ENCODE measurements around the gene RTN4R. TPM values are rescaled to one million over a fixed set of nuclear protein-coding genes. Genes with fewer than 3 reads are reported as not detected.

RTN4R gene
- total and polyA plus RNA-seq, 9 of the 15 experiments (the other 6 are each of a cell fraction or from before 2014, with no cell fraction given), result 0.04 to 2.8 (median 1.4) TPM; not detected in 3

GRCh38 chr22:20268279-20269012 is at the start of gene RTN4R (continued):
- TF ChIP-seq GMEB1 (CRISPR knock-in tag; IDR thresholded peaks at IDR 0.05), result 0 out of 2 replicates have a peak, but pooled peaks have one; percentile 23
- TF ChIP-seq, protein P1, sequence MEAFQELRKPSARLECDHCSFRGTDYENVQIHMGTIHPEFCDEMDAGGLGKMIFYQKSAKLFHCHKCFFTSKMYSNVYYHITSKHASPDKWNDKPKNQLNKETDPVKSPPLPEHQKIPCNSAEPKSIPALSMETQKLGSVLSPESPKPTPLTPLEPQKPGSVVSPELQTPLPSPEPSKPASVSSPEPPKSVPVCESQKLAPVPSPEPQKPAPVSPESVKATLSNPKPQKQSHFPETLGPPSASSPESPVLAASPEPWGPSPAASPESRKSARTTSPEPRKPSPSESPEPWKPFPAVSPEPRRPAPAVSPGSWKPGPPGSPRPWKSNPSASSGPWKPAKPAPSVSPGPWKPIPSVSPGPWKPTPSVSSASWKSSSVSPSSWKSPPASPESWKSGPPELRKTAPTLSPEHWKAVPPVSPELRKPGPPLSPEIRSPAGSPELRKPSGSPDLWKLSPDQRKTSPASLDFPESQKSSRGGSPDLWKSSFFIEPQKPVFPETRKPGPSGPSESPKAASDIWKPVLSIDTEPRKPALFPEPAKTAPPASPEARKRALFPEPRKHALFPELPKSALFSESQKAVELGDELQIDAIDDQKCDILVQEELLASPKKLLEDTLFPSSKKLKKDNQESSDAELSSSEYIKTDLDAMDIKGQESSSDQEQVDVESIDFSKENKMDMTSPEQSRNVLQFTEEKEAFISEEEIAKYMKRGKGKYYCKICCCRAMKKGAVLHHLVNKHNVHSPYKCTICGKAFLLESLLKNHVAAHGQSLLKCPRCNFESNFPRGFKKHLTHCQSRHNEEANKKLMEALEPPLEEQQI (IDR thresholded peaks at IDR 0.05), result no peak
- peak; percentile 35 for TF ChIP-seq MAX (CRISPR knock-in tag; IDR thresholded peaks at IDR 0.05)
- TF ChIP-seq XRCC4 (IDR thresholded peaks at IDR 0.05; ENCODE audit: extremely low read depth, insufficient read depth, insufficient read length), result no peak
- peak; percentile 52 for TF ChIP-seq EP300 (IDR thresholded peaks at IDR 0.05; ENCODE audit: low read length)
- TF ChIP-seq RBM22 (IDR thresholded peaks at IDR 0.05; ENCODE audit: low read depth, low read length, poor library complexity, severe bottlenecking), result no peak
- peak; percentile 62; the same call in 1 of the 2 replicates for TF ChIP-seq ERF (CRISPR knock-in tag; IDR thresholded peaks at IDR 0.05)
- peak; percentile 74 for TF ChIP-seq KLF1 (tag; IDR thresholded peaks at IDR 0.05)
- no peak for TF ChIP-seq GABPB2 (CRISPR knock-in tag; conservative IDR thresholded peaks at IDR 0.05)
- peak; percentile 27; the same call in 1 of the 2 replicates for TF ChIP-seq USF1 (CRISPR knock-in tag; IDR thresholded peaks at IDR 0.05)
- peak in 2 of 3 experiments; percentile 70 to 83 for TF ChIP-seq YY1 (IDR thresholded peaks at IDR 0.05; ENCODE audit: borderline replicate concordance in 1 of 3, control insufficient read depth in 1 of 3, extremely low read depth in 1 of 3, insufficient read depth in 3 of 3, insufficient read length in 1 of 3, insufficient replicate concordance in 2 of 3, low read depth in 1 of 3, low read length in 2 of 3)
- peak; percentile 99 for TF ChIP-seq CTBP1 (IDR thresholded peaks at IDR 0.05; ENCODE audit: borderline replicate concordance)
- TF ChIP-seq HMGN3 (IDR thresholded peaks at IDR 0.05; ENCODE audit: borderline replicate concordance, extremely low read depth, insufficient read length, low read depth, low read length), result peak; percentile 40
- TF ChIP-seq ARHGAP35 (IDR thresholded peaks at IDR 0.05; ENCODE audit: partially characterized antibody), result peak; percentile 3
- peak; percentile 64 for TF ChIP-seq TEAD4 (IDR thresholded peaks at IDR 0.05; ENCODE audit: low read length)
- TF ChIP-seq TEAD4 (CRISPR knock-in tag; IDR thresholded peaks at IDR 0.05; ENCODE audit: borderline replicate concordance), result peak; percentile 88
- TF ChIP-seq ELK1 (CRISPR knock-in tag; IDR thresholded peaks at IDR 0.05), result peak; percentile 84
- TF ChIP-seq, protein P2, sequence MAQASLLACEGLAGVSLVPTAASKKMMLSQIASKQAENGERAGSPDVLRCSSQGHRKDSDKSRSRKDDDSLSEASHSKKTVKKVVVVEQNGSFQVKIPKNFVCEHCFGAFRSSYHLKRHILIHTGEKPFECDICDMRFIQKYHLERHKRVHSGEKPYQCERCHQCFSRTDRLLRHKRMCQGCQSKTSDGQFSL (CRISPR knock-in tag; IDR thresholded peaks at IDR 0.05), result peak; percentile 28; the same call in 1 of the 2 replicates
- TF ChIP-seq, protein P2 (tag; IDR thresholded peaks at IDR 0.05), result no peak

Data from K562 (cell line).